WTC11 (cell line): ENCODE measurements around the gene ALDH3A2. TPM values are rescaled to one million over a fixed set of nuclear protein-coding genes. Genes with fewer than 3 reads are reported as not detected.

Experiments used
- ATAC-seq: fragments of 200-7000 bp; cut with Tn5 transposase; 2 replicates; pipeline ENCODE4 v1.10.0; 2021; ENCODE audit warnings: mild to moderate bottlenecking, moderate library complexity
- CTCF ChIA-PET: fragments of 300-600 bp; sonication (Branson Sonifier 250); formaldehyde crosslinking; loops from one replicate; lab custom pipeline; 2021; ENCODE audit warnings: antibody characterized with exemption; lab: Charles Lee
- POLR2A ChIA-PET: fragments of 350-600 bp; sonication (Branson Sonifier 250); formaldehyde crosslinking; loops from one replicate; lab custom pipeline; 2021; ENCODE audit warnings: antibody characterized with exemption; lab: Charles Lee
- DNase-seq: peaks from one replicate; pipeline ENCODE4 v3.0.0; 2021; ENCODE audit warnings: low spot score
- H3K27ac Mint-ChIP-seq: 2 replicates; pipeline ENCODE4 v1.8.0; 2021; ENCODE audit warnings: mixed read lengths
- H3K27me3 Mint-ChIP-seq: 2 replicates; pipeline ENCODE4 v1.8.0; 2021; ENCODE audit warnings: low read depth, mild to moderate bottlenecking, moderate library complexity, mixed read lengths
- H3K36me3 Mint-ChIP-seq: 2 replicates; pipeline ENCODE4 v1.8.0; 2021; ENCODE audit warnings: mixed read lengths
- H3K4me1 Mint-ChIP-seq: 2 replicates; pipeline ENCODE4 v1.8.0; 2022; ENCODE audit warnings: mixed read lengths
- H3K4me3 Mint-ChIP-seq: 2 replicates; pipeline ENCODE4 v1.8.0; 2021; ENCODE audit warnings: mild to moderate bottlenecking, moderate library complexity, mixed read lengths
- H3K9me3 Mint-ChIP-seq: 2 replicates; pipeline ENCODE4 v1.8.0; 2021; ENCODE audit warnings: mixed read lengths
- ATF1 ChIP-seq: sonication (generic); formaldehyde crosslinking; IDR thresholded peaks from 2 replicates; pipeline ENCODE4 v1.8.1; 2023; ENCODE audit warnings: mild to moderate bottlenecking, moderate library complexity, missing genetic modification reagents
- FOXK1 ChIP-seq: sonication (generic); formaldehyde crosslinking; IDR thresholded peaks from 2 replicates; pipeline ENCODE4 v1.8.0; 2022; ENCODE audit warnings: mild to moderate bottlenecking, moderate library complexity, missing genetic modification reagents
- JAZF1 ChIP-seq: fragments of 250-450 bp; sonication (Bioruptor Pico); IDR thresholded peaks from 2 replicates; pipeline ENCODE4 v1.9.0; 2021; ENCODE audit warnings: moderate library complexity, mild to moderate bottlenecking, inconsistent platforms
- PRRX2 ChIP-seq: fragments of 250-450 bp; sonication (Bioruptor Pico); IDR thresholded peaks from 2 replicates; pipeline ENCODE4 v1.8.0; 2021; ENCODE audit warnings: mild to moderate bottlenecking
- RELA ChIP-seq: sonication (generic); formaldehyde crosslinking; IDR thresholded peaks from 2 replicates; pipeline ENCODE4 v1.8.1; 2022; ENCODE audit warnings: missing genetic modification reagents, mild to moderate bottlenecking, borderline replicate concordance
- RORB ChIP-seq: fragments of 250-450 bp; sonication (Bioruptor Pico); IDR thresholded peaks from 2 replicates; pipeline ENCODE4 v1.9.0; 2021; ENCODE audit warnings: mild to moderate bottlenecking
- SOX15 ChIP-seq: fragments of 250-450 bp; sonication (Bioruptor Pico); IDR thresholded peaks from 2 replicates; pipeline ENCODE4 v1.9.0; 2021; ENCODE audit warnings: mild to moderate bottlenecking
- ZNF263 ChIP-seq: sonication (generic); formaldehyde crosslinking; IDR thresholded peaks from 2 replicates; pipeline ENCODE4 v1.8.1; 2022; ENCODE audit warnings: low read depth, mild to moderate bottlenecking, moderate library complexity, missing genetic modification reagents
- ZNF396 ChIP-seq: fragments of 250-450 bp; sonication (Bioruptor Pico); IDR thresholded peaks from 2 replicates; pipeline ENCODE4 v1.8.0; 2021; ENCODE audit warnings: mild to moderate bottlenecking, moderate library complexity, borderline replicate concordance
- total RNA-seq: library from RNA; stranded (reverse); gene quantifications from 3 replicates; pipeline ENCODE4 v1.2.3, GENCODE V29; 2021
- TF ChIP-seq, protein P1 (sequence below): sonication (generic); formaldehyde crosslinking; conservative IDR thresholded peaks from 2 replicates; pipeline ENCODE4 v1.8.1; 2023; ENCODE audit warnings: mild to moderate bottlenecking, low read depth, missing genetic modification reagents, moderate library complexity
- TF ChIP-seq, protein P2 (sequence below): sonication (generic); formaldehyde crosslinking; IDR thresholded peaks from 2 replicates; pipeline ENCODE4 v1.8.0; 2022; ENCODE audit warnings: mild to moderate bottlenecking, missing genetic modification reagents
- TF ChIP-seq, protein P3 (sequence below): sonication (generic); formaldehyde crosslinking; IDR thresholded peaks from 2 replicates; pipeline ENCODE4 v1.8.0; 2023; ENCODE audit warnings: mild to moderate bottlenecking, missing genetic modification reagents
- TF ChIP-seq, protein P4 (sequence below): sonication (generic); formaldehyde crosslinking; IDR thresholded peaks from 2 replicates; pipeline ENCODE4 v1.8.1; 2022; ENCODE audit warnings: missing genetic modification reagents, borderline replicate concordance
- TF ChIP-seq, protein P5 (sequence below): fragments of 200-600 bp; IDR thresholded peaks from 2 replicates; pipeline ENCODE4 v1.8.0; 2022; ENCODE audit warnings: antibody characterized with exemption

ALDH3A2 gene
- total RNA-seq, 1 experiment from 2014 or later: 68.5 TPM

DNA sequence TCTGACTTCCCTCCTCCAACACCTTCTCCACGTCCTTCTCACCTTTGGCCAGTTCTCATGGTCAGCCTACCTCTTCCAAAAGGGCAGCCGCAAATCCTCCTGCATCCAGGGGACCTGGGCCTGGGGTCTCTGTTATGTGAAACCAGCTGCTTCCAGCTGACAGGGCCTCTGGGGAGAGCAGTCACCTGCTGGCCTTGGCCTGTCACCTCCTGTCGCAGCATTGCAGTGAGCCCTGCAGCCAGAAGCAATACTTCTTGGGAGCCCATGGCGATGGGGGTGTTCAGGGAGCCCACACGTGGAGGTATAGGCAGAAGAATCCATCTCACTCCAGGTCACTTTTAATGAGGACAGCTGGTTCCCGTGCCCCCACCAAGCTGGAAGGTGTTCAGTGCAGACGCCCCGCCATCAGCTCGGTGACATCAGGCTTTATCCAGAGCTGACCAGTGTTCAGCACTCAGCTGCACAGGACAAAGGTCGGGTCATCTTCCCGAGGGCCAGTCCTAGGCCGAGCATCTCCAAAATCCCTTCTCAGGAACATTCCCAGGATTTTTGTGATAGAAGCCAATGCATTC is 69.6 kb downstream of the ALDH3A2 start:
- peaks cover 6% of the 10 kb centered on the region; the same call in 1 of the 2 replicates for H3K4me1 Mint-ChIP-seq
- ATAC-seq: no peak
- POLR2A ChIA-PET: interaction anchor here (0.7 to 1.2 kb wide), 2 partner anchors 27 to 355 kb away, joined by 3 read pairs; no protein-coding TSS in a partner anchor
- H3K27ac Mint-ChIP-seq: no peak overlapping the region; the same call in 1 of the 2 replicates
- H3K27me3 Mint-ChIP-seq: no peaks in the 10 kb centered on the region; the same call in 1 of the 2 replicates
- H3K36me3 Mint-ChIP-seq: no peaks in the 10 kb centered on the region; the same call in 1 of the 2 replicates
- no peak overlapping the region for H3K4me3 Mint-ChIP-seq
- no peaks in the 10 kb centered on the region for H3K9me3 Mint-ChIP-seq
- TF ChIP-seq, protein P1, sequence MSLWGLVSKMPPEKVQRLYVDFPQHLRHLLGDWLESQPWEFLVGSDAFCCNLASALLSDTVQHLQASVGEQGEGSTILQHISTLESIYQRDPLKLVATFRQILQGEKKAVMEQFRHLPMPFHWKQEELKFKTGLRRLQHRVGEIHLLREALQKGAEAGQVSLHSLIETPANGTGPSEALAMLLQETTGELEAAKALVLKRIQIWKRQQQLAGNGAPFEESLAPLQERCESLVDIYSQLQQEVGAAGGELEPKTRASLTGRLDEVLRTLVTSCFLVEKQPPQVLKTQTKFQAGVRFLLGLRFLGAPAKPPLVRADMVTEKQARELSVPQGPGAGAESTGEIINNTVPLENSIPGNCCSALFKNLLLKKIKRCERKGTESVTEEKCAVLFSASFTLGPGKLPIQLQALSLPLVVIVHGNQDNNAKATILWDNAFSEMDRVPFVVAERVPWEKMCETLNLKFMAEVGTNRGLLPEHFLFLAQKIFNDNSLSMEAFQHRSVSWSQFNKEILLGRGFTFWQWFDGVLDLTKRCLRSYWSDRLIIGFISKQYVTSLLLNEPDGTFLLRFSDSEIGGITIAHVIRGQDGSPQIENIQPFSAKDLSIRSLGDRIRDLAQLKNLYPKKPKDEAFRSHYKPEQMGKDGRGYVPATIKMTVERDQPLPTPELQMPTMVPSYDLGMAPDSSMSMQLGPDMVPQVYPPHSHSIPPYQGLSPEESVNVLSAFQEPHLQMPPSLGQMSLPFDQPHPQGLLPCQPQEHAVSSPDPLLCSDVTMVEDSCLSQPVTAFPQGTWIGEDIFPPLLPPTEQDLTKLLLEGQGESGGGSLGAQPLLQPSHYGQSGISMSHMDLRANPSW (CRISPR knock-in tag): no peak
- TF ChIP-seq, protein P2, sequence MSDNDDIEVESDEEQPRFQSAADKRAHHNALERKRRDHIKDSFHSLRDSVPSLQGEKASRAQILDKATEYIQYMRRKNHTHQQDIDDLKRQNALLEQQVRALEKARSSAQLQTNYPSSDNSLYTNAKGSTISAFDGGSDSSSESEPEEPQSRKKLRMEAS (CRISPR knock-in tag): no peak
- TF ChIP-seq ZNF263: no peak
- no peak for TF ChIP-seq ATF1
- no peak for TF ChIP-seq ZNF396 (CRISPR knock-in tag)
- TF ChIP-seq RORB (CRISPR knock-in tag): no peak
- TF ChIP-seq, protein P3, sequence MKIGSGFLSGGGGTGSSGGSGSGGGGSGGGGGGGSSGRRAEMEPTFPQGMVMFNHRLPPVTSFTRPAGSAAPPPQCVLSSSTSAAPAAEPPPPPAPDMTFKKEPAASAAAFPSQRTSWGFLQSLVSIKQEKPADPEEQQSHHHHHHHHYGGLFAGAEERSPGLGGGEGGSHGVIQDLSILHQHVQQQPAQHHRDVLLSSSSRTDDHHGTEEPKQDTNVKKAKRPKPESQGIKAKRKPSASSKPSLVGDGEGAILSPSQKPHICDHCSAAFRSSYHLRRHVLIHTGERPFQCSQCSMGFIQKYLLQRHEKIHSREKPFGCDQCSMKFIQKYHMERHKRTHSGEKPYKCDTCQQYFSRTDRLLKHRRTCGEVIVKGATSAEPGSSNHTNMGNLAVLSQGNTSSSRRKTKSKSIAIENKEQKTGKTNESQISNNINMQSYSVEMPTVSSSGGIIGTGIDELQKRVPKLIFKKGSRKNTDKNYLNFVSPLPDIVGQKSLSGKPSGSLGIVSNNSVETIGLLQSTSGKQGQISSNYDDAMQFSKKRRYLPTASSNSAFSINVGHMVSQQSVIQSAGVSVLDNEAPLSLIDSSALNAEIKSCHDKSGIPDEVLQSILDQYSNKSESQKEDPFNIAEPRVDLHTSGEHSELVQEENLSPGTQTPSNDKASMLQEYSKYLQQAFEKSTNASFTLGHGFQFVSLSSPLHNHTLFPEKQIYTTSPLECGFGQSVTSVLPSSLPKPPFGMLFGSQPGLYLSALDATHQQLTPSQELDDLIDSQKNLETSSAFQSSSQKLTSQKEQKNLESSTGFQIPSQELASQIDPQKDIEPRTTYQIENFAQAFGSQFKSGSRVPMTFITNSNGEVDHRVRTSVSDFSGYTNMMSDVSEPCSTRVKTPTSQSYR (CRISPR knock-in tag): no peak
- TF ChIP-seq FOXK1 (CRISPR knock-in tag): no peak
- TF ChIP-seq JAZF1 (CRISPR knock-in tag): no peak
- no peak for TF ChIP-seq PRRX2 (CRISPR knock-in tag)
- TF ChIP-seq SOX15: no peak
- TF ChIP-seq, protein P4, sequence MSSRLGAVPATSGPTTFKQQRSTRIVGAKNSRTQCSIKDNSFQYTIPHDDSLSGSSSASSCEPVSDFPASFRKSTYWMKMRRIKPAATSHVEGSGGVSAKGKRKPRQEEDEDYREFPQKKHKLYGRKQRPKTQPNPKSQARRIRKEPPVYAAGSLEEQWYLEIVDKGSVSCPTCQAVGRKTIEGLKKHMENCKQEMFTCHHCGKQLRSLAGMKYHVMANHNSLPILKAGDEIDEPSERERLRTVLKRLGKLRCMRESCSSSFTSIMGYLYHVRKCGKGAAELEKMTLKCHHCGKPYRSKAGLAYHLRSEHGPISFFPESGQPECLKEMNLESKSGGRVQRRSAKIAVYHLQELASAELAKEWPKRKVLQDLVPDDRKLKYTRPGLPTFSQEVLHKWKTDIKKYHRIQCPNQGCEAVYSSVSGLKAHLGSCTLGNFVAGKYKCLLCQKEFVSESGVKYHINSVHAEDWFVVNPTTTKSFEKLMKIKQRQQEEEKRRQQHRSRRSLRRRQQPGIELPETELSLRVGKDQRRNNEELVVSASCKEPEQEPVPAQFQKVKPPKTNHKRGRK (CRISPR knock-in tag): no peak
- TF ChIP-seq, all 79 proteins: peak for 0
- DNase-seq: no peak
- CTCF ChIA-PET: interaction anchor here (0.6 to 2.3 kb wide), 40 partner anchors 9 to 396 kb away, joined by 3 to 40 read pairs (median 4); partner anchors contain the start of genes ALDH3A1, ALDH3A2, B9D1 and SLC47A1

DNA sequence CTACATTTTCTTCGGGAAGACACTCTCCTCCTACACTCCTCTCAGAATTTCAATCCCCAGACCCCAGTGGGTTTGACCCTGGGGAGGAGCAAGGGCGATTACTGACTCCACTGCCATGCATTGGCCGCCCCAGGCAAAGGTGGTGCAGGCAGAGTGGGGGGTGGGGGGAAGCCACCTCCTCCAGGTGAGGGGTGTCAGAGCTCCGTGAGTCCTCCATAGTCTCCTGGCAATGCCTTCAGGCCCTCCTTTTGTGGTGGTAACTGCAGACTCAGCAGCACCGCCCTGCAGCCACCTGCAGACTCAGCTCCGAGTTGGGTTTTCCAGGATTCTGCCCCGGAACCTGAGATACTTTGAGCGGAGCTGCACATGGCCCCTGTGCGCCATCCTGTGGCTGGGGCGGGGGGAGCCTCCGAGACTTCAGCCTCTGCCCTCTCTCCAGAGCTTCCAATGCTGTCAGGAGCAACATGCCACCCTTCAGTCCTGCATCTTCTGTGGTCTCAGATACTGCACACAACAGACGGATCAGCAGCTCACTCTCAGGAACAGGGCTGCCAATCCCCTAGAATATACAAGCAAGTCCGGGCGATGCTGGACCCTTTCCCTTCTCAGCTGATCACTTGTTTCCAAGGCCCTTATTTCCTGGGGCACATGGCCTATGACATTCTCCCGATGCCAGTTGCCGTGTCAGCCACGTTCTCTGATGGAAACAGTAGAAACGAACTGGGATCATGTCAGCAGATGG is 70.2 kb downstream of the ALDH3A2 start:
- no peaks in the 10 kb centered on the region for H3K9me3 Mint-ChIP-seq
- peak; percentile 82 for ATAC-seq
- no peaks in the 10 kb centered on the region; the same call in 1 of the 2 replicates for H3K27me3 Mint-ChIP-seq
- TF ChIP-seq, protein P5, sequence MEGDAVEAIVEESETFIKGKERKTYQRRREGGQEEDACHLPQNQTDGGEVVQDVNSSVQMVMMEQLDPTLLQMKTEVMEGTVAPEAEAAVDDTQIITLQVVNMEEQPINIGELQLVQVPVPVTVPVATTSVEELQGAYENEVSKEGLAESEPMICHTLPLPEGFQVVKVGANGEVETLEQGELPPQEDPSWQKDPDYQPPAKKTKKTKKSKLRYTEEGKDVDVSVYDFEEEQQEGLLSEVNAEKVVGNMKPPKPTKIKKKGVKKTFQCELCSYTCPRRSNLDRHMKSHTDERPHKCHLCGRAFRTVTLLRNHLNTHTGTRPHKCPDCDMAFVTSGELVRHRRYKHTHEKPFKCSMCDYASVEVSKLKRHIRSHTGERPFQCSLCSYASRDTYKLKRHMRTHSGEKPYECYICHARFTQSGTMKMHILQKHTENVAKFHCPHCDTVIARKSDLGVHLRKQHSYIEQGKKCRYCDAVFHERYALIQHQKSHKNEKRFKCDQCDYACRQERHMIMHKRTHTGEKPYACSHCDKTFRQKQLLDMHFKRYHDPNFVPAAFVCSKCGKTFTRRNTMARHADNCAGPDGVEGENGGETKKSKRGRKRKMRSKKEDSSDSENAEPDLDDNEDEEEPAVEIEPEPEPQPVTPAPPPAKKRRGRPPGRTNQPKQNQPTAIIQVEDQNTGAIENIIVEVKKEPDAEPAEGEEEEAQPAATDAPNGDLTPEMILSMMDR: peak; percentile 18; the same call in 1 of the 2 replicates
- TF ChIP-seq RELA (CRISPR knock-in tag): no peak
- no peaks in the 10 kb centered on the region; the same call in 1 of the 2 replicates for H3K36me3 Mint-ChIP-seq
- POLR2A ChIA-PET: interaction anchor here (0.7 to 1.2 kb wide), 2 partner anchors 26 to 356 kb away, joined by 3 read pairs; no protein-coding TSS in a partner anchor
- CTCF ChIA-PET: interaction anchor here (0.6 to 2.3 kb wide), 45 partner anchors 9 to 397 kb away, joined by 3 to 40 read pairs (median 4); partner anchors contain the start of genes ALDH3A1, ALDH3A2, B9D1 and MAPK7
- no peak overlapping the region for H3K4me3 Mint-ChIP-seq
- H3K27ac Mint-ChIP-seq: no peak overlapping the region
- peaks cover 6% of the 10 kb centered on the region; the same call in 1 of the 2 replicates for H3K4me1 Mint-ChIP-seq
- peak; percentile 75 for DNase-seq
